Vagina (tissue), 2 donors: Measurements from ENCODE around the gene DNAAF1.

ENCODE experiments used
- POLR2A ChIP-seq, 2 donors: fragments of 450-650 bp; IDR thresholded peaks; one replicate each; pipeline ENCODE4 v1.6.1; 2017; ENCODE audit warnings: antibody characterized with exemption in 2 of 2, mild to moderate bottlenecking in 2 of 2, moderate library complexity in 2 of 2
- TF ChIP-seq, protein P1 (sequence below), 3 experiments: fragments of 450-650 bp in 2 of 3; fragments of 200-600 bp in 1 of 3; sonication (generic) in 1 of 3; IDR thresholded peaks; one replicate each; pipeline ENCODE4 v1.5.1; 2017 to 2019; ENCODE audit warnings: antibody characterized with exemption in 3 of 3, mild to moderate bottlenecking in 2 of 3, moderate library complexity in 2 of 3

DNA sequence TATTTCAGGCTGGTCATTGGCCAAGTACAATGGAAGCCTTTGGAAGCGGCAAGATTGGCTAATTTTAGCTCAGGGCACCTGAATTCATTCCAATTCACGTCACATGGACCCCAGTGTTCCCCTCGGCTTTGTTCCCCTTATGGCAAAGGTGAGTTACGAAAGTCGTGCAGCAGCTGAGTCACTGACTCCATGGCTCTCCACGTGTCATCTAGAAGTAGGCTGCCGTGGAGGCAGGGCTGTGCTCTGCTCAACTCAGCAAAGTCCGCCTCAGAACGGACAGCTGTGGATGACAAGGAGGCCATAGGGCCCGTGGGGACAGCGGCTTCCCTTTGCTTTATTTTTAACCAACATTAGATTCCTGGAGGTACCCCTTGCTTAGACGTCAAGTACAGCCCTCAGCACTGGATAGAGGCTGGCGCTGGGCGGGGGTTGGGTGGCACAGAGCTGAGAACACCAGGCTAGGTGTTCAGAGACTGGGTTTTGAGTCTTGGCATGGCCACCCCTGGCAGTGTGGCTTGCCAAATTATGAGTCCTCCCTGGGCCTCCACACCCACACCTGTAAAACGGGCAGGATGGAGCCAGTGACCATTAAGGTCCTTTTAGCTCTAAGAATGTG, 69.5 kb downstream of the DNAAF1 start:
- TF ChIP-seq, protein P1, sequence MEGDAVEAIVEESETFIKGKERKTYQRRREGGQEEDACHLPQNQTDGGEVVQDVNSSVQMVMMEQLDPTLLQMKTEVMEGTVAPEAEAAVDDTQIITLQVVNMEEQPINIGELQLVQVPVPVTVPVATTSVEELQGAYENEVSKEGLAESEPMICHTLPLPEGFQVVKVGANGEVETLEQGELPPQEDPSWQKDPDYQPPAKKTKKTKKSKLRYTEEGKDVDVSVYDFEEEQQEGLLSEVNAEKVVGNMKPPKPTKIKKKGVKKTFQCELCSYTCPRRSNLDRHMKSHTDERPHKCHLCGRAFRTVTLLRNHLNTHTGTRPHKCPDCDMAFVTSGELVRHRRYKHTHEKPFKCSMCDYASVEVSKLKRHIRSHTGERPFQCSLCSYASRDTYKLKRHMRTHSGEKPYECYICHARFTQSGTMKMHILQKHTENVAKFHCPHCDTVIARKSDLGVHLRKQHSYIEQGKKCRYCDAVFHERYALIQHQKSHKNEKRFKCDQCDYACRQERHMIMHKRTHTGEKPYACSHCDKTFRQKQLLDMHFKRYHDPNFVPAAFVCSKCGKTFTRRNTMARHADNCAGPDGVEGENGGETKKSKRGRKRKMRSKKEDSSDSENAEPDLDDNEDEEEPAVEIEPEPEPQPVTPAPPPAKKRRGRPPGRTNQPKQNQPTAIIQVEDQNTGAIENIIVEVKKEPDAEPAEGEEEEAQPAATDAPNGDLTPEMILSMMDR (IDR thresholded peaks at IDR 0.05), result no peak
- no peak for TF ChIP-seq POLR2A (IDR thresholded peaks at IDR 0.05)
